GM12872 (cell line): ENCODE data around the gene VMO1.

Experiments used
- TF ChIP-seq, protein P1 (sequence below): IDR thresholded peaks from 3 replicates; pipeline ENCODE4 v1.5.1; 2011; ENCODE audit warnings: low read depth, mild to moderate bottlenecking, low read length, moderate library complexity; ENCODE audit not compliant: insufficient read depth

The VMO1 gene

GRCh38 chr17:4750606-4751005 is 35.6 kb downstream of the VMO1 start:
- TF ChIP-seq, protein P1, sequence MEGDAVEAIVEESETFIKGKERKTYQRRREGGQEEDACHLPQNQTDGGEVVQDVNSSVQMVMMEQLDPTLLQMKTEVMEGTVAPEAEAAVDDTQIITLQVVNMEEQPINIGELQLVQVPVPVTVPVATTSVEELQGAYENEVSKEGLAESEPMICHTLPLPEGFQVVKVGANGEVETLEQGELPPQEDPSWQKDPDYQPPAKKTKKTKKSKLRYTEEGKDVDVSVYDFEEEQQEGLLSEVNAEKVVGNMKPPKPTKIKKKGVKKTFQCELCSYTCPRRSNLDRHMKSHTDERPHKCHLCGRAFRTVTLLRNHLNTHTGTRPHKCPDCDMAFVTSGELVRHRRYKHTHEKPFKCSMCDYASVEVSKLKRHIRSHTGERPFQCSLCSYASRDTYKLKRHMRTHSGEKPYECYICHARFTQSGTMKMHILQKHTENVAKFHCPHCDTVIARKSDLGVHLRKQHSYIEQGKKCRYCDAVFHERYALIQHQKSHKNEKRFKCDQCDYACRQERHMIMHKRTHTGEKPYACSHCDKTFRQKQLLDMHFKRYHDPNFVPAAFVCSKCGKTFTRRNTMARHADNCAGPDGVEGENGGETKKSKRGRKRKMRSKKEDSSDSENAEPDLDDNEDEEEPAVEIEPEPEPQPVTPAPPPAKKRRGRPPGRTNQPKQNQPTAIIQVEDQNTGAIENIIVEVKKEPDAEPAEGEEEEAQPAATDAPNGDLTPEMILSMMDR: no peak

GRCh38 chr17:4748686-4749085 is 37.5 kb downstream of the VMO1 start:
- TF ChIP-seq, protein P1: no peak

- TF ChIP-seq, protein P1: no peak
Measured at GRCh38 chr17:4747847-4748246, 38.3 kb downstream of the VMO1 start.

- TF ChIP-seq, protein P1: no peak
Measured at GRCh38 chr17:4744999-4745969, 40.9 kb downstream of the VMO1 start.

DNA sequence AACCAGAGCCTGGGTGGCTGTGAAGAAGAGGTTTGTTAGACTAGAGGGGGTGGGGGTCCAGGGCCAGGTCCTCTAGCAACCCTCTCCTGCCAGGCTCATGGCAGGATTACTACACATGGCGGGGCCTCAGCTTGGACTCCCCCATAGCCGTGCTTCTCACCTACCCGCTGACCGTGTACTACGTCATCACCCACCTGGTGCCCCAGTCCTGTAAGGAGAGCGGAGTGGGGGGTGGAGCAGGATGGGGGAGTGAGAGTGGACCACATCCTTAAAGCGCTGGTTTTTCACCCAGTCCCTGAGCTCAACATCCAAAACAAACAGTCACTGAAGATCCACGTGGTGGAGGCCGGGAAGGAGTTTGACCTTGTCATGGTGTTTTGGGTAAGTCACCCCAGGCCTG is 42.3 kb downstream of the VMO1 start:
- TF ChIP-seq, protein P1: no peak

DNA sequence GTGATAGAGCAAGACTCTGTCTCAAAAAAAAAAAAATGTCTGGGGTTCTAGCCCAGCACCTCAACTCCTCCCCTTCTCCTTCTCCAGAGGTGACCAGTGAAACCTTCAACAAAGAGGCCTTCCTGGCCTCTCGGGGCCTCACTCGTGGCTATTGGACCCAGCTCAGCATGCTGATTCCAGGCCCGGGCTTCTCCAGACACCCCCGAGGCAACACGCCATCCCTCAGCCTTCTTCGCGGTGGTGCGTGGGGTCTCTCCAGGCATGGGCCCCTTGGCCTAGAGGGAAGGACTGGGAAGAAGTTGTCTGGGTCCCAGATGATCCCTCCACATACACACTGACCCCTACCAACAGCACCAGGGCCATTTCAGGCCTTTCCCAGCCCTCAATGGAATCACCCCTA is 42.9 kb downstream of the VMO1 start:
- TF ChIP-seq, protein P1: no peak

DNA sequence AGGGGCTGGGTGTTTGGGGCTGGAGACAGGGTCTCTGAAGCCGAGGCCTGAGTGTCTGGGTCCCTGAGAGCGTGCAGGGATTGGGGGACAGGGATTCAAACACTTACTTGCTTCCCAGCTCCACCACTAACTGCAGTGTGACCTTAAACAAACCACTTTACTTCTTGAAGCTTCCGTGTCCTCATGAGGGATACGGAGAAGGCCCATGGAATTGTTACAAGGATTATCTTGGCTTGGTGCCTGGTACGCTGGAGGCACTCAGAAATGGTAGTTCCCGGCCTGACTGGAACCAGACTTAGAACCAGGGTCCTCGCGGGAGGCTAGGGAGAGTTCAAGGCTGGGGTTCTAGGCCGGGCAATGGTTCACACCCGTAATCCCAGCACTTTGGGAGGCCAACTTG is 43.5 kb downstream of the VMO1 start:
- TF ChIP-seq, protein P1: no peak
